Duodenal mucosa (tissue), 2 donors: ENCODE measurements around the gene CABCOCO1.

Source experiments
- H3K27ac ChIP-seq: one replicate; pipeline ENCODE4 v1.7.0; 2013; ENCODE audit warnings: low read depth, low read length
- H3K27me3 ChIP-seq, 2 donors: one replicate each; pipeline ENCODE4 v1.7.0; 2013; ENCODE audit warnings: low read length in 2 of 2, control low read depth in 1 of 2; ENCODE audit not compliant: insufficient read depth in 2 of 2, control insufficient read depth in 1 of 2
- H3K36me3 ChIP-seq, 2 donors: one replicate each; pipeline ENCODE4 v1.7.0; 2013; ENCODE audit warnings: low read length in 2 of 2, control low read depth in 1 of 2; ENCODE audit not compliant: insufficient read depth in 2 of 2, control insufficient read depth in 1 of 2
- H3K4me1 ChIP-seq, 2 donors: one replicate each; pipeline ENCODE4 v1.7.0; 2013; ENCODE audit warnings: low read length in 2 of 2, control low read depth in 1 of 2; ENCODE audit not compliant: insufficient read depth in 2 of 2, control insufficient read depth in 1 of 2
- H3K4me3 ChIP-seq, 2 donors: one replicate each; pipeline ENCODE4 v1.7.0; 2013; ENCODE audit warnings: low read length in 2 of 2, low read depth in 1 of 2
- H3K9ac ChIP-seq, 2 donors: one replicate each; pipeline ENCODE4 v1.7.0; 2013; ENCODE audit warnings: low read length in 2 of 2, low read depth in 1 of 2
- H3K9me3 ChIP-seq, 2 donors: one replicate each; pipeline ENCODE4 v1.7.0; 2013; ENCODE audit warnings: low read length in 2 of 2, control low read depth in 1 of 2; ENCODE audit not compliant: control insufficient read depth in 1 of 2

CABCOCO1 gene

DNA sequence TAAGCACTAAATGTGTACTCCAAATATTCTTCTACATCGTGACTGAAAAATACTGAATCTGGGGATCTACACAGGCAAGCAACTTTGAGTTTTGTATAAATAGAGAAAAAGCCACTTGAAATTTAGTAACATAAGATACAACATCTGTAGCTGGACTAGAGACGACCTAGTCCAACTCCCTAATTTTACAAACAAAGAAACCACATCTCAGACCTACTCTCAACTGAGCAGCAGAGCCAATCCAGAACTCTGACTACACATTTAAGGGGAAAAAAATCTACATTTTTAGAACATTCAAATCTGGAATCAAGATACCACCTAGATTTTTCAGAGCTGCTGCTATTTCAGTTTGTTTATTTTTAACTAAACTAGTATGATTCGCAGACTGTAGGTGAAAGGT lies 88.9 kb downstream of the CABCOCO1 start:
- H3K9ac ChIP-seq: peak overlapping the region in 1 of 2 donors; percentile 29

DNA sequence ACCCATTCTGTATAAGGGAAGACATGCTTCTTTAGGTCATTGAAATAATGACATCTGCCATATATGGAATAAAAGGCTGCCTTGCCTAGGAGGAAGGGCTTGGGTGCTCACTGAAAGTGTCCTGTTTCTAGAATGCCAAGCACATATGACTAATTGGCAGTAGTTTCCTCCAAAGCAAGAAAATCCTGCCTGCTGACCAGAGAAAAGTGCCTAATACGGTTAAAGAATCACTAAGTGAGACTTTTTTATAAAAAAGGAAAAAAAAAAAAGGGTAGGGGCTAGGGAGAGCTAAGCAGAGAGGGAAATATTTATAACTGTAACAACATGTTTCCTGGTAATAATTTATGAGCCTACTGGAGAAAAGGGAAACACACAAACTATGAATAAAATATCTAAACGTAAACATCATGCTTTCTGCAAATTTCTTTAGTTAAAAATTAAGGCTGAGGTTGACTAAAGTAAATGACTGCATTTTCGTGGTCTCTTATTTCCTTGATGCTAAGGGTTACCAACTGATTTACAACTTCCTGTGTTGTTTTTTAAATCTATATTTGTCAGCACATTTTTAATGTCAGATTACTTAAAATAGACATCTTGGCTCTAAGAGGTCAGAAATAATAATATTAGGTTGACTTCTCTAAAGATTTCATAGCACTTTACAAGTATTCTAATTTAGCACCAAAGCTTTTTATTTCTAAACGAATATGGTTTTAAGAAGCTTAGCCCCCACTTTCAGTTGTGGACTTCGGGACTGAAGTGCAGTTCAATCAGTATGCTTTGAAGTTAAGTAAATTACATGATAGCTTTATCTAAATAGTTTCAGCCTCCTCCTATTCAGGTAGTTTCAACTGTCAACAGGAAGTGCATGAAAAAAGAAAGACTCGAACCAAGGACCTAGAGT lies 89.6 kb downstream of the CABCOCO1 start:
- H3K4me1 ChIP-seq: peaks cover 29 to 50% of the 10 kb centered on the region in 2 donors
- H3K9ac ChIP-seq: peak overlapping the region in 1 of 2 donors; percentile 29
- H3K36me3 ChIP-seq: no peaks in the 10 kb centered on the region
- H3K27ac ChIP-seq: peak overlapping the region; percentile 44
- no peaks in the 10 kb centered on the region for H3K27me3 ChIP-seq
- no peaks in the 10 kb centered on the region for H3K9me3 ChIP-seq
- peak overlapping the region in 1 of 2 donors; percentile 10 for H3K4me3 ChIP-seq

More for the DNA sequence above, 88.9 kb downstream of the CABCOCO1 start:
- Histone ChIP-seq H3K4me1 (peaks cover 29 to 50% of the 10 kb centered on the region in 2 donors), H3K9me3 (no peaks in the 10 kb centered on the region), H3K27ac (peak overlapping the region; percentile 44), H3K4me3 (no peak overlapping the region), H3K36me3 (no peaks in the 10 kb centered on the region), H3K27me3 (no peaks in the 10 kb centered on the region)

- H3K27me3 ChIP-seq: no peaks in the 10 kb centered on the region
- no peak overlapping the region for H3K4me3 ChIP-seq
- H3K9ac ChIP-seq: no peak overlapping the region
- peaks cover 34 to 58% of the 10 kb centered on the region in 2 donors for H3K4me1 ChIP-seq
- no peaks in the 10 kb centered on the region for H3K36me3 ChIP-seq
- no peaks in the 10 kb centered on the region for H3K9me3 ChIP-seq
- no peak overlapping the region for H3K27ac ChIP-seq
Observed at GRCh38 chr10:61753453-61753852, 90.7 kb downstream of the CABCOCO1 start.

- Histone ChIP-seq H3K36me3 (no peaks in the 10 kb centered on the region), H3K27ac (no peak overlapping the region), H3K4me1 (peaks cover 34 to 70% of the 10 kb centered on the region in 2 donors), H3K9ac (no peak overlapping the region), H3K4me3 (no peak overlapping the region), H3K9me3 (no peaks in the 10 kb centered on the region), H3K27me3 (no peaks in the 10 kb centered on the region)
Observed at GRCh38 chr10:61754587-61755550, 92.1 kb downstream of the CABCOCO1 start.

DNA sequence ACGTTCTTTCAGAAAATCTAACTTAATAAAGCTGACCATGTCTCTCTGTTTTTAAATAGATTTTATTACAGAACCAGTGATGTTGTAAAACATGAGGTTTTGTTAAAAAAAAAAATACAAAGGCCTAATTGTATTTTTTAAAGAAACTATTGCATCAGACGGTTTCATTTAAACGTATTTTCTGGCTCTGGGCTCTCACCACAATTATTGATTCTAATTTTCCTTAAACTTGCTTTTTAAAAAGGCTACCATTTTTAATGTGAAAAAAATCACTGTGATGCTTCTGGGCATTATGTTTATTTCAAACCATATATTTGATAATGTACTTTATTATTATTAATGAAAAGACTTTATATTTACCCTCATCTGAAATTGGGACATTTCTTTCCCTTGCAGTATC lies 94.3 kb downstream of the CABCOCO1 start:
- H3K9ac ChIP-seq: no peak overlapping the region
- no peaks in the 10 kb centered on the region for H3K9me3 ChIP-seq
- H3K27me3 ChIP-seq: no peaks in the 10 kb centered on the region
- no peak overlapping the region for H3K27ac ChIP-seq
- no peak overlapping the region for H3K4me3 ChIP-seq
- H3K36me3 ChIP-seq: no peaks in the 10 kb centered on the region
- H3K4me1 ChIP-seq: peaks cover 42 to 68% of the 10 kb centered on the region in 2 donors

DNA sequence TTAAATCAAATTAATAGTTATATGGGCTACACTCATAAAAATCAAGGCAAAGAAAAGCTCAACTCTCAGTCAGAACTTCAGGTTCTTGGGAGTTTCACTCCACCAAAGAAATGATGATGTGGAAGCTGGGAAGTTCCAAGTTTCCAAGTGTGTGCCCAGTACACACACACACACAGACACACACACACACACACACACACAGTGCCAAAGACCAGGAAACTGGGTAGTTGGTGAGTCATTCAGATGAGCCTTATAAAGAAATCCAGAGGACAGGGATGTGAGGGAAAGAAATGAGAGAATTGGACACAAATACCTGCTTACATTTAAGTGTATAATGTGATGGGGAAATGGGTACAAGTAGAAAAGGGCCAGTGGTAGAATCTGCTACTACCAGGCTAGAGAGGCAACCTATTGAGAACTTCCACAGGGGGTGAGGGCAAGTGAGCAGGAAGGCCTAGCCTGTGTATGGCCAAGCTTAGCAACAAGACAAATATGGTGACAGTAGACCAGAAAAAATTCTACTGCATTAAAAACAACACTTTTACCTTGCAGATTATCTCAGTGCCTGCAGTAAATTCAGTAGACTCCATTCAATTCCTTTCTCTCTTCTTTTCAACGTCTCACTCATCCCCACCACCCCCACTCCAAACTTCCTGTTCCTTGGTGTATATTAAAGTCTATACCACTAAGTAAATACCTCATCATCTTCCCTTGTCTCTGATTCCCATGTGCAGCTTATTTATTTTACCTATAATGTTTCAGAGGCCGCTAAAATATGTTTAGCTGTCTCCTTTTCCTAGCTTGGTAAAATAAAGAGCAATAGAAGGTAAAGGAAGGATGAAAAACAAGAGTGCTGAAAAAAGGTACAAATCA lies 95.0 kb downstream of the CABCOCO1 start:
- Histone ChIP-seq H3K9ac (no peak overlapping the region), H3K9me3 (no peaks in the 10 kb centered on the region), H3K4me3 (no peak overlapping the region), H3K4me1 (peaks cover 43 to 67% of the 10 kb centered on the region in 2 donors), H3K36me3 (no peaks in the 10 kb centered on the region), H3K27ac (no peak overlapping the region), H3K27me3 (no peaks in the 10 kb centered on the region)

DNA sequence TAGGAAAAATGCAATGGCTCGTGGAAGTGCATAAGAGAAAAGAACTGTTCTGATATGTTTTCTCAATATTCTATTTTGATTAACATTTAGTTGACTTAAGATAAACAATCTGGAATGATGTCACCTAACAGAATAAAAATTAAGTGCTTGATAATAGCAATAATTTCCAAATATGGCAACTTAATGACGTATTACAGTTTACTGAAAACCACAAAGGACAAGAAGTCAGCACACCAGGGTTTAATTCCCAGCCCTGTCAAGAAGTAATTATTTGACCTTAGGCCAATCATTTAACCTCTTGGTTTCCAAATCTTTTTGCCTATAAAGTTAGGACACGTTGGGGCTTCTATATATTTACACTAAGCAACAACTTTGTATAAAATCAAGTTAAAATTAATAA lies 95.7 kb downstream of the CABCOCO1 start:
- Histone ChIP-seq H3K9me3 (no peaks in the 10 kb centered on the region), H3K27me3 (no peaks in the 10 kb centered on the region), H3K36me3 (no peaks in the 10 kb centered on the region), H3K4me3 (no peak overlapping the region), H3K27ac (no peak overlapping the region), H3K4me1 (peaks cover 43 to 65% of the 10 kb centered on the region in 2 donors), H3K9ac (no peak overlapping the region)

GRCh38 chr10:61759751-61760150 lies 97.0 kb downstream of the CABCOCO1 start:
- H3K4me3 ChIP-seq: no peak overlapping the region
- no peaks in the 10 kb centered on the region for H3K27me3 ChIP-seq
- no peaks in the 10 kb centered on the region for H3K36me3 ChIP-seq
- no peak overlapping the region for H3K9ac ChIP-seq
- no peaks in the 10 kb centered on the region for H3K9me3 ChIP-seq
- no peak overlapping the region for H3K27ac ChIP-seq
- H3K4me1 ChIP-seq: peaks cover 34 to 63% of the 10 kb centered on the region in 2 donors

DNA sequence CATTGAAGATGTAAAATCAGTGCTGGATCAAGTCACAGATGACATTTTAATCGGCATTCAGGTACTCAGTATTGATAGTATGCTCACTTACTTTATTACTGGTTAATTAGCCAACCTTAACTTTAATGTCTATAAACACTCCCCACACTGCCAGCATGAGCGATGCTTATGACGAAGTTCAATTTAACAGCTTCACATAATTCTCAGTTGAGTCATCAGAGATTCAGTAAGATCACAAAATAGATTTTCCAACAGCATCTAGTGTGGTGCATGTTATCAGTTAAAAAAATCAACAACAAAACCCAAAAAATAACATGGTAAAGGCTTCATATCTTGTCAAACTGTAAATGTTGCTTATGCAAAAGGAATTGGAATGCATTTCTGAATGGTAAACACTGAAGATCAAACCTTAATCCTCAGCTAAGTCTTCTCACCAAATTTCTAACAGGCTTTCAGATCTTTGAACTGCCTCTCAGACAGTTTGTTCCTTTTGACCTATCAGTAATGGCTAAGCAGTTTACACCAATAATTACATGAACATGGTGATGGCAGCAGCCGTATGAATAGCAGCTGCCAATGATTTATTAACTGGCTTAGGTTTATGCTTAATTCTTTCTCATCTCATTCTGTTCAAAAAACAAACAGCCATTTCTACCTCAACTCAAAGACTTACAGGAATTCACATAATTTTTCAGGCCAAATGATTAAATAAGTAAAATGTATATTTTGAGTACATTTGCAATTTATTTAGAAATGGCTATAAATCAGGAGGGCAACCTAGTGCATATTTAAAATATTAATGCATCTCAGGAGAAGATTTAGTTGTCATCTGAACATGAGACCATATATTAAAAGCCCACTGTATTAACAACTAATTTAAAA lies 98.5 kb downstream of the CABCOCO1 start:
- Histone ChIP-seq H3K4me3 (peak overlapping the region in 1 of 2 donors; percentile 26), H3K27ac (peak overlapping the region; percentile 68), H3K36me3 (no peaks in the 10 kb centered on the region), H3K4me1 (peaks cover 30 to 57% of the 10 kb centered on the region in 2 donors), H3K9me3 (no peaks in the 10 kb centered on the region), H3K27me3 (no peaks in the 10 kb centered on the region), H3K9ac (peak overlapping the region in 1 of 2 donors; percentile 16)
